Measurements from ENCODE around the gene POU2AF1.
A peak's percentile ranks its signal among the peaks of the same experiment; 100 is the strongest.

Gene POU2AF1

DNA sequence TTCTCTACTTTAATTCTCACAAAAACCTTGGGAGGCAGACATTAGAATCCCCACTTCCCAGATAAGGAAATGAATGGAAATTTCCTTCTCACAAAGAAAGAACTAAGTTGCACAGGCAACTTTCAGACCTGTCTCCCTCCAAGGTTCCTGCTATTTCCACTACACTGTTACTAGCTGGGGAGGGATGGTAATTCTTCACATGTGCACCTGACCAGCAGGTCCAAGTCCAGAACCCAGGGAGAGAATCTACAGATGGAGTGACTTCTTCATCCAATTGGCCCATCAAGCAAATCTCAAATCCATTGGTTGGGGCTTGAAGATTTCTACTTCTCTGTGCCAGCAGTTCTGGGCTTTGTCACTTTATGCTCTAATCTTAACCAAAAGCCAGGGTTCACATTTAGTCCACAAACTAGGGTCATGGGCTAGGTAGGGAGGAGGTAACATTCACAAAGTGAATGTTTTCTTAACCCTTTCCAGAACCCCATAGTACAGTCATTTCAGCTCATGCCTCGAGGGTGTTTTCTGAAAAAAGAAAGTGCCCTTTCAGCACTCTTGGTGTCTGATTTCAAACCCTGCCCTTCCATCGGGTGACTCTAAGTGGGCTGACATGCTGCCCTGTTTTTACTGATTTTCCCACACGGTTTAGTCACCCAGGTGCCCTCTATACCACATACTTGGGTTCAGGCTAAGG, 2.7 kb downstream of the POU2AF1 start:
- H3K4me2 ChIP-seq (ENCODE audit: low read depth, low read length), result peak overlapping the region; percentile 83
- H3K27me3 ChIP-seq (replicated peaks; ENCODE audit: insufficient read depth, low read length), result no peaks in the 10 kb centered on the region
- H3K9ac ChIP-seq (ENCODE audit: low read length), result peak overlapping the region; percentile 93
- H3F3A ChIP-seq (ENCODE audit: insufficient read depth, low read length), result peaks cover 85% of the 10 kb centered on the region
- peaks cover 65% of the 10 kb centered on the region for H3K4me1 ChIP-seq (ENCODE audit: low read length)
- TF ChIP-seq EZH2 (optimal IDR thresholded peaks at IDR 0.05; ENCODE audit: low read depth, low read length), result no peak
- TF ChIP-seq EZH2phosphoT487 (IDR thresholded peaks at IDR 0.05; ENCODE audit: low read length), result no peak
- H2AFZ ChIP-seq (ENCODE audit: low read length), result no peak overlapping the region
- H3K9me3 ChIP-seq (replicated peaks; ENCODE audit: insufficient read depth, low read length), result no peaks in the 10 kb centered on the region
- 0 out of 2 replicates have a peak, but pooled peaks cover 6% of the 10 kb centered on the region for H3K36me3 ChIP-seq (replicated peaks; ENCODE audit: insufficient read depth, low read length)
- DNase-seq, result peak; percentile 79
- H3K9me2 ChIP-seq (replicated peaks; ENCODE audit: insufficient read depth, low read length), result no peaks in the 10 kb centered on the region
- peaks cover 86% of the 10 kb centered on the region for H3K79me2 ChIP-seq (ENCODE audit: low read length)
- H4K20me1 ChIP-seq (ENCODE audit: insufficient read depth, low read length), result no peaks in the 10 kb centered on the region
- H3K4me3 ChIP-seq (ENCODE audit: low read length), result peak overlapping the region; percentile 83
- H3K27ac ChIP-seq (ENCODE audit: low read length), result peak overlapping the region; percentile 96

DNA sequence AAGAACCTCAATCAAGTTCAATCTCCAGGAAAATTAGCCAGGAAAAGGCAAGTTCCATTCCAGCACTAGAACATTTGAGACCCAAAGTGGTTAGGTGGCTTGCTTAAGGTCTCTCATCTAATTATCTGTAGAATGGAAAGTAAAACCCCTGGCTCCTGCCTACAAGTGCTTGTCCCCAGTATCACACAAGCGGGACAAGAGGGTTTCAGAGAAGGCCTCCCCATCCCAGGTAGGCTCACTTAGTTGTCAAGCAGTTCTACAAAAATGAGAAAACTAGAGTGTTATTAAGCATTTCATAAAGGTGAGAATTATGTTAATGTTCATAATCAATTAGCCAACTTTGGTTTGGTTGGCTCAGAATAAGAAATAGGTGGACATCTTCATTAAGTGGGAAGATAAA, 5.5 kb downstream of the POU2AF1 start:
- Histone ChIP-seq H3K36me3 (replicated peaks; ENCODE audit: insufficient read depth, low read length) (peaks cover 12% of the 10 kb centered on the region), H3F3A (ENCODE audit: insufficient read depth, low read length) (peaks cover 83% of the 10 kb centered on the region), H3K4me3 (ENCODE audit: low read length) (0 out of 2 replicates have a peak overlapping the region, but pooled peaks have one; percentile 26), H3K4me2 (ENCODE audit: low read depth, low read length) (peak overlapping the region; percentile 84), H3K4me1 (ENCODE audit: low read length) (peaks cover 79% of the 10 kb centered on the region), H3K9me3 (replicated peaks; ENCODE audit: insufficient read depth, low read length) (no peaks in the 10 kb centered on the region), H3K9me2 (replicated peaks; ENCODE audit: insufficient read depth, low read length) (no peaks in the 10 kb centered on the region), H4K20me1 (ENCODE audit: insufficient read depth, low read length) (no peaks in the 10 kb centered on the region), H3K9ac (ENCODE audit: low read length) (peak overlapping the region; percentile 91), H3K79me2 (ENCODE audit: low read length) (peaks cover 92% of the 10 kb centered on the region), H3K27me3 (replicated peaks; ENCODE audit: insufficient read depth, low read length) (no peaks in the 10 kb centered on the region), H3K27ac (ENCODE audit: low read length) (peak overlapping the region; percentile 100), H2AFZ (ENCODE audit: low read length) (no peak overlapping the region)
- no peak for TF ChIP-seq EZH2phosphoT487 (IDR thresholded peaks at IDR 0.05; ENCODE audit: low read length)
- no peak for TF ChIP-seq EZH2 (optimal IDR thresholded peaks at IDR 0.05; ENCODE audit: low read depth, low read length)
- TF ChIP-seq, protein P1, sequence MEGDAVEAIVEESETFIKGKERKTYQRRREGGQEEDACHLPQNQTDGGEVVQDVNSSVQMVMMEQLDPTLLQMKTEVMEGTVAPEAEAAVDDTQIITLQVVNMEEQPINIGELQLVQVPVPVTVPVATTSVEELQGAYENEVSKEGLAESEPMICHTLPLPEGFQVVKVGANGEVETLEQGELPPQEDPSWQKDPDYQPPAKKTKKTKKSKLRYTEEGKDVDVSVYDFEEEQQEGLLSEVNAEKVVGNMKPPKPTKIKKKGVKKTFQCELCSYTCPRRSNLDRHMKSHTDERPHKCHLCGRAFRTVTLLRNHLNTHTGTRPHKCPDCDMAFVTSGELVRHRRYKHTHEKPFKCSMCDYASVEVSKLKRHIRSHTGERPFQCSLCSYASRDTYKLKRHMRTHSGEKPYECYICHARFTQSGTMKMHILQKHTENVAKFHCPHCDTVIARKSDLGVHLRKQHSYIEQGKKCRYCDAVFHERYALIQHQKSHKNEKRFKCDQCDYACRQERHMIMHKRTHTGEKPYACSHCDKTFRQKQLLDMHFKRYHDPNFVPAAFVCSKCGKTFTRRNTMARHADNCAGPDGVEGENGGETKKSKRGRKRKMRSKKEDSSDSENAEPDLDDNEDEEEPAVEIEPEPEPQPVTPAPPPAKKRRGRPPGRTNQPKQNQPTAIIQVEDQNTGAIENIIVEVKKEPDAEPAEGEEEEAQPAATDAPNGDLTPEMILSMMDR (IDR thresholded peaks at IDR 0.05; ENCODE audit: low read length), result no peak
- DNase-seq, result peak; percentile 59

DNA sequence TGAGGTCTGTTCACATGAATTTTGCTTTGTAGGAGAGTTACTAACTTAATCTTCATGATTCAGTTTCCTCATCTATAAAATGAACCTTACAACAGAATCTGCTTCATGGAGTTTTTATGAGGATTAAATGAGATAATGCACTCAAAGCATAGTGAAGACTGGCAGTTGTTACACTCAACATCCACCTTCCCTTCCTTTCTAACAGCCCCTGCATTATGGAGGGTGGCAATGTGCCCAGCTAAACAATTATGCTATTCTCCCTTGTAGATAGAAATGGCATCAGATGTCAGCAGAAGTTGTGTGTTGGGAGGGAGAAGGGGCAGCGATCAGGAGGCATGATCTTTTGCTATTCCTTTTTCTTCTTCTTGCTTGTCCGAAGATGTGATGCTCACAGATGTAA, 6.5 kb downstream of the POU2AF1 start:
- peak overlapping the region; percentile 26 for H3K4me3 ChIP-seq (ENCODE audit: low read length)
- H3K4me1 ChIP-seq (ENCODE audit: low read length), result peaks cover 89% of the 10 kb centered on the region
- no peaks in the 10 kb centered on the region for H3K9me3 ChIP-seq (replicated peaks; ENCODE audit: insufficient read depth, low read length)
- no peaks in the 10 kb centered on the region for H3K27me3 ChIP-seq (replicated peaks; ENCODE audit: insufficient read depth, low read length)
- H2AFZ ChIP-seq (ENCODE audit: low read length), result no peak overlapping the region
- peaks cover 79% of the 10 kb centered on the region for H3F3A ChIP-seq (ENCODE audit: insufficient read depth, low read length)
- DNase-seq, result no peak
- H3K9ac ChIP-seq (ENCODE audit: low read length), result peak overlapping the region; percentile 91
- peaks cover 12% of the 10 kb centered on the region for H3K36me3 ChIP-seq (replicated peaks; ENCODE audit: insufficient read depth, low read length)
- TF ChIP-seq EZH2 (optimal IDR thresholded peaks at IDR 0.05; ENCODE audit: low read depth, low read length) (no peak), EZH2phosphoT487 (IDR thresholded peaks at IDR 0.05; ENCODE audit: low read length) (no peak)
- TF ChIP-seq, protein P1 (IDR thresholded peaks at IDR 0.05; ENCODE audit: low read length), result no peak
- peaks cover 92% of the 10 kb centered on the region for H3K79me2 ChIP-seq (ENCODE audit: low read length)
- H4K20me1 ChIP-seq (ENCODE audit: insufficient read depth, low read length), result no peaks in the 10 kb centered on the region
- no peaks in the 10 kb centered on the region for H3K9me2 ChIP-seq (replicated peaks; ENCODE audit: insufficient read depth, low read length)
- H3K27ac ChIP-seq (ENCODE audit: low read length), result peak overlapping the region; percentile 100
- peak overlapping the region; percentile 84 for H3K4me2 ChIP-seq (ENCODE audit: low read depth, low read length)

Data from MM.1S (cell line).